WTC11 (cell line): ENCODE data around the gene STEAP1.

Experiments
- JUN ChIP-seq: sonication (generic); formaldehyde crosslinking; IDR thresholded peaks from 2 replicates; pipeline ENCODE4 v1.8.0; 2023; ENCODE audit warnings: mild to moderate bottlenecking, missing genetic modification reagents
- NR1H2 ChIP-seq: sonication (generic); formaldehyde crosslinking; IDR thresholded peaks from 2 replicates; pipeline ENCODE4 v1.9.0; 2021; ENCODE audit warnings: mild to moderate bottlenecking, moderate library complexity, missing genetic modification reagents
- RELA ChIP-seq: sonication (generic); formaldehyde crosslinking; IDR thresholded peaks from 2 replicates; pipeline ENCODE4 v1.8.1; 2022; ENCODE audit warnings: missing genetic modification reagents, mild to moderate bottlenecking, borderline replicate concordance
- SOX15 ChIP-seq: fragments of 250-450 bp; sonication (Bioruptor Pico); IDR thresholded peaks from 2 replicates; pipeline ENCODE4 v1.9.0; 2021; ENCODE audit warnings: mild to moderate bottlenecking
- SP1 ChIP-seq: sonication (generic); formaldehyde crosslinking; conservative IDR thresholded peaks from 2 replicates; pipeline ENCODE4 v1.8.1; 2022; ENCODE audit warnings: missing genetic modification reagents
- TCF7 ChIP-seq: sonication (generic); formaldehyde crosslinking; IDR thresholded peaks from 2 replicates; pipeline ENCODE4 v1.8.0; 2022; ENCODE audit warnings: mild to moderate bottlenecking, low read depth, missing genetic modification reagents, moderate library complexity
- TEAD1 ChIP-seq: sonication (generic); formaldehyde crosslinking; IDR thresholded peaks from 2 replicates; pipeline ENCODE4 v1.8.0; 2022; ENCODE audit warnings: mild to moderate bottlenecking, missing genetic modification reagents
- ZNF263 ChIP-seq: sonication (generic); formaldehyde crosslinking; IDR thresholded peaks from 2 replicates; pipeline ENCODE4 v1.8.1; 2022; ENCODE audit warnings: low read depth, mild to moderate bottlenecking, moderate library complexity, missing genetic modification reagents
- TF ChIP-seq, protein P1 (sequence below): fragments of 200-600 bp; IDR thresholded peaks from 2 replicates; pipeline ENCODE4 v1.8.0; 2022; ENCODE audit warnings: antibody characterized with exemption
- TF ChIP-seq, protein P2 (sequence below): sonication (generic); formaldehyde crosslinking; IDR thresholded peaks from 2 replicates; pipeline ENCODE4 v1.8.1; 2023; ENCODE audit warnings: mild to moderate bottlenecking, missing genetic modification reagents, moderate library complexity
- TF ChIP-seq, protein P3 (sequence below): fragments of 250-450 bp; sonication (Bioruptor Pico); IDR thresholded peaks from 2 replicates; pipeline ENCODE4 v2.1.2; 2022; ENCODE audit warnings: mild to moderate bottlenecking, moderate library complexity

DNA sequence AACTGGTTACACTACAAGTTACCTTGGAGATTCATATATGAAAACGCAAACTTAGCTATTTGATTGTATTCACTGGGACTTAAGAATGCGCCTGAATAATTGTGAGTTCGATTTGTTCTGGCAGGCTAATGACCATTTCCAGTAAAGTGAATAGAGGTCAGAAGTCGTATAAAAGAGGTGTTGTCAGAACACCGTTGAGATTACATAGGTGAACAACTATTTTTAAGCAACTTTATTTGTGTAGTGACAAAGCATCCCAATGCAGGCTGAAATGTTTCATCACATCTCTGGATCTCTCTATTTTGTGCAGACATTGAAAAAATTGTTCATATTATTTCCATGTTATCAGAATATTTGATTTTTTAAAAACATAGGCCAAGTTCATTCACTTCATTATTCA is 9.3 kb downstream of the STEAP1 start:
- TF ChIP-seq, protein P1, sequence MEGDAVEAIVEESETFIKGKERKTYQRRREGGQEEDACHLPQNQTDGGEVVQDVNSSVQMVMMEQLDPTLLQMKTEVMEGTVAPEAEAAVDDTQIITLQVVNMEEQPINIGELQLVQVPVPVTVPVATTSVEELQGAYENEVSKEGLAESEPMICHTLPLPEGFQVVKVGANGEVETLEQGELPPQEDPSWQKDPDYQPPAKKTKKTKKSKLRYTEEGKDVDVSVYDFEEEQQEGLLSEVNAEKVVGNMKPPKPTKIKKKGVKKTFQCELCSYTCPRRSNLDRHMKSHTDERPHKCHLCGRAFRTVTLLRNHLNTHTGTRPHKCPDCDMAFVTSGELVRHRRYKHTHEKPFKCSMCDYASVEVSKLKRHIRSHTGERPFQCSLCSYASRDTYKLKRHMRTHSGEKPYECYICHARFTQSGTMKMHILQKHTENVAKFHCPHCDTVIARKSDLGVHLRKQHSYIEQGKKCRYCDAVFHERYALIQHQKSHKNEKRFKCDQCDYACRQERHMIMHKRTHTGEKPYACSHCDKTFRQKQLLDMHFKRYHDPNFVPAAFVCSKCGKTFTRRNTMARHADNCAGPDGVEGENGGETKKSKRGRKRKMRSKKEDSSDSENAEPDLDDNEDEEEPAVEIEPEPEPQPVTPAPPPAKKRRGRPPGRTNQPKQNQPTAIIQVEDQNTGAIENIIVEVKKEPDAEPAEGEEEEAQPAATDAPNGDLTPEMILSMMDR, result no peak
- TF ChIP-seq, protein P2, sequence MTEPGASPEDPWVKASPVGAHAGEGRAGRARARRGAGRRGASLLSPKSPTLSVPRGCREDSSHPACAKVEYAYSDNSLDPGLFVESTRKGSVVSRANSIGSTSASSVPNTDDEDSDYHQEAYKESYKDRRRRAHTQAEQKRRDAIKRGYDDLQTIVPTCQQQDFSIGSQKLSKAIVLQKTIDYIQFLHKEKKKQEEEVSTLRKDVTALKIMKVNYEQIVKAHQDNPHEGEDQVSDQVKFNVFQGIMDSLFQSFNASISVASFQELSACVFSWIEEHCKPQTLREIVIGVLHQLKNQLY, result no peak
- TF ChIP-seq ZNF263, result no peak
- no peak for TF ChIP-seq JUN (CRISPR knock-in tag)
- no peak for TF ChIP-seq RELA
- TF ChIP-seq TEAD1 (CRISPR knock-in tag), result no peak
- TF ChIP-seq, protein P3, sequence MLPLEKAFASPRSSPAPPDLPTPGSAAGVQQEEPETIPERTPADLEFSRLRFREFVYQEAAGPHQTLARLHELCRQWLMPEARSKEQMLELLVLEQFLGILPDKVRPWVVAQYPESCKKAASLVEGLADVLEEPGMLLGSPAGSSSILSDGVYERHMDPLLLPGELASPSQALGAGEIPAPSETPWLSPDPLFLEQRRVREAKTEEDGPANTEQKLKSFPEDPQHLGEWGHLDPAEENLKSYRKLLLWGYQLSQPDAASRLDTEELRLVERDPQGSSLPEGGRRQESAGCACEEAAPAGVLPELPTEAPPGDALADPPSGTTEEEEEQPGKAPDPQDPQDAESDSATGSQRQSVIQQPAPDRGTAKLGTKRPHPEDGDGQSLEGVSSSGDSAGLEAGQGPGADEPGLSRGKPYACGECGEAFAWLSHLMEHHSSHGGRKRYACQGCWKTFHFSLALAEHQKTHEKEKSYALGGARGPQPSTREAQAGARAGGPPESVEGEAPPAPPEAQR (CRISPR knock-in tag), result no peak
- TF ChIP-seq SP1, result no peak
- no peak for TF ChIP-seq NR1H2 (CRISPR knock-in tag)
- no peak for TF ChIP-seq TCF7 (CRISPR knock-in tag)
- TF ChIP-seq SOX15 (CRISPR knock-in tag), result no peak
